Endothelial cell of umbilical vein (primary cell): ENCODE results near the gene NME2. TPM values are rescaled to one million over a fixed set of nuclear protein-coding genes. Genes with fewer than 3 reads are reported as not detected.

Experiments
- BruUV-seq: library from RNA; stranded (reverse); fragments of 400-500 nt; replicated peaks from 2 replicates; lab custom pipeline; 2021; lab: Mats Ljungman, UMichigan
- CTCF ChIA-PET: fragments of 300-600, 350-600 bp; sonication (Branson Sonifier 250); formaldehyde crosslinking; loops from one replicate; lab custom pipeline; 2021; ENCODE audit warnings: antibody characterized with exemption, inconsistent platforms; lab: Charles Lee
- POLR2A ChIA-PET: fragments of 300-600, 350-600 bp; sonication (Branson Sonifier 250); formaldehyde crosslinking; loops from one replicate; lab custom pipeline; 2021; ENCODE audit warnings: antibody characterized with exemption, inconsistent platforms; lab: Charles Lee
- DNase-seq: peaks from one replicate; pipeline ENCODE4 v3.0.0-alpha.2; 2011; ENCODE audit warnings: low read depth, low spot score
- FAIRE-seq: peaks from 2 replicates; lab custom pipeline; 2011; peaks lifted over from hg19 to GRCh38; lab: Jason Lieb, UNC
- H2AFZ ChIP-seq: 2 replicates; pipeline ENCODE4 v1.6.0; 2012; ENCODE audit warnings: low read depth, low read length, control low read depth, inconsistent platforms
- H3K27ac ChIP-seq: 2 replicates; pipeline ENCODE4 v1.5.1; 2011; ENCODE audit warnings: low read depth, mild to moderate bottlenecking, control low read depth, low read length, moderate library complexity; ENCODE audit not compliant: insufficient read depth
- H3K27me3 ChIP-seq, 2 experiments: 2 replicates each; pipeline versions ENCODE4 v1.6.0 to v1.6.1; 2011; ENCODE audit warnings: low read length in 2 of 2, mixed read lengths in 1 of 2; ENCODE audit not compliant: control insufficient read depth in 2 of 2, insufficient read depth in 2 of 2
- H3K36me3 ChIP-seq, 2 experiments: 2 replicates in 1 of 2; 3 replicates in 1 of 2; pipeline ENCODE4 v1.5.1; 2011; ENCODE audit warnings: low read length in 2 of 2, mild to moderate bottlenecking in 1 of 2, moderate library complexity in 1 of 2; ENCODE audit not compliant: control insufficient read depth in 2 of 2, insufficient read depth in 2 of 2; ENCODE audit errors: extremely low read depth in 1 of 2
- H3K4me1 ChIP-seq: 3 replicates; pipeline ENCODE4 v1.5.1; 2011; ENCODE audit warnings: mild to moderate bottlenecking, low read length; ENCODE audit not compliant: control insufficient read depth, insufficient read depth; ENCODE audit errors: extremely low read depth
- H3K4me2 ChIP-seq: 2 replicates; pipeline ENCODE4 v1.6.1; 2011; ENCODE audit warnings: low read length, control low read depth, mixed read lengths; ENCODE audit not compliant: insufficient read depth
- H3K4me3 ChIP-seq, 3 experiments: fragments of 200-600 bp in 1 of 3; sonication (generic), shearing (Covaris generic) in 1 of 3; replicated peaks in 1 of 3; 2 replicates each; pipeline ENCODE4 v1.5.1; 2011 to 2016; ENCODE audit warnings: control low read depth in 3 of 3, low read length in 3 of 3, mild to moderate bottlenecking in 2 of 3, inconsistent platforms in 1 of 3, low read depth in 1 of 3, moderate library complexity in 1 of 3; ENCODE audit not compliant: insufficient read depth in 1 of 3
- H3K79me2 ChIP-seq: 2 replicates; pipeline ENCODE4 v1.6.0; 2012; ENCODE audit warnings: low read length, inconsistent platforms; ENCODE audit not compliant: control insufficient read depth, insufficient read depth
- H3K9ac ChIP-seq: replicated peaks from 2 replicates; pipeline ENCODE3; 2011; ENCODE audit warnings: low read length, control low read depth; ENCODE audit not compliant: insufficient read depth; ENCODE audit errors: extremely low read depth
- H3K9me1 ChIP-seq: replicated peaks from 3 replicates; pipeline ENCODE4 v1.6.0; 2011; ENCODE audit warnings: mild to moderate bottlenecking, low read length; ENCODE audit not compliant: control insufficient read depth, insufficient read depth; ENCODE audit errors: extremely low read depth
- H3K9me3 ChIP-seq: replicated peaks from 2 replicates; pipeline ENCODE4 v1.5.1; 2012; ENCODE audit warnings: low read length, inconsistent platforms; ENCODE audit not compliant: control insufficient read depth, insufficient read depth
- H4K20me1 ChIP-seq: replicated peaks from 2 replicates; pipeline ENCODE3; 2011; ENCODE audit warnings: mild to moderate bottlenecking, low read length; ENCODE audit not compliant: control insufficient read depth, insufficient read depth; ENCODE audit errors: extremely low read depth
- EZH2 ChIP-seq: IDR thresholded peaks from 2 replicates; pipeline ENCODE4 v1.6.1; 2012; ENCODE audit warnings: borderline replicate concordance, low read depth, mild to moderate bottlenecking, moderate library complexity, low read length, inconsistent platforms; ENCODE audit not compliant: severe bottlenecking
- FOS ChIP-seq: IDR thresholded peaks from 2 replicates; pipeline ENCODE4 v1.6.1; 2011; ENCODE audit warnings: mild to moderate bottlenecking, low read length, moderate library complexity, borderline replicate concordance; ENCODE audit not compliant: insufficient read depth
- GATA2 ChIP-seq: IDR thresholded peaks from 2 replicates; pipeline ENCODE4 v1.7.0; 2011; ENCODE audit warnings: low read depth, mild to moderate bottlenecking, moderate library complexity, mixed read lengths, low read length; ENCODE audit not compliant: insufficient read length, insufficient read depth
- JUN ChIP-seq: IDR thresholded peaks from 2 replicates; pipeline ENCODE4 v1.6.1; 2011; ENCODE audit warnings: borderline replicate concordance, low read depth; ENCODE audit not compliant: insufficient read length, insufficient read depth
- MYC ChIP-seq: IDR thresholded peaks from one replicate; pipeline ENCODE4 v1.6.1; 2011; ENCODE audit warnings: mild to moderate bottlenecking, low read depth, low read length
- POLR2A ChIP-seq: IDR thresholded peaks from 2 replicates; pipeline ENCODE4 v1.6.1; 2012; ENCODE audit warnings: low read depth, mild to moderate bottlenecking, control low read depth, low read length
- POLR2AphosphoS5 ChIP-seq: IDR thresholded peaks from 2 replicates; pipeline ENCODE4 v1.6.1; 2012; ENCODE audit warnings: low read depth, mild to moderate bottlenecking, control low read depth, low read length, moderate library complexity; ENCODE audit not compliant: insufficient read depth
- dilution Hi-C: fragments of 300-500 bp; cut with MboI; formaldehyde crosslinking; loops from one replicate; pipeline ENCODE4 v1.15.0; 2019; ENCODE audit warnings: low sequenced_read_pairs; ENCODE audit not compliant: extremely low pct_ligation_motif_present
- intact Hi-C: fragments of 100-400 bp; cut with micrococcal nuclease; formaldehyde crosslinking; loops from one replicate; pipeline ENCODE4 v1.10.0; 2022
- polyA plus RNA-seq, 4 experiments: library from polyadenylated mRNA; depleted of rRNA in 3 of 4; stranded (reverse) in 3 of 4; unstranded in 1 of 4; fragments of >200 nt; gene quantifications; 2 replicates each; pipeline versions ENCODE4 v1.2.1 to v1.2.3, GENCODE V29; 2011 to 2012; ENCODE audit warnings: missing spikeins in 1 of 4
- total RNA-seq: library from RNA; stranded (reverse); gene quantifications from 2 replicates; pipeline ENCODE4 v1.2.3, GENCODE V29; 2021
- TF ChIP-seq, protein P1 (sequence below): IDR thresholded peaks from 2 replicates; pipeline ENCODE4 v1.6.1; 2011; ENCODE audit not compliant: insufficient read depth, insufficient read length
- TF ChIP-seq, protein P2 (sequence below), 2 donors: IDR thresholded peaks; 1 replicate in 1 of 2; 2 replicates in 1 of 2; pipeline ENCODE4 v1.5.1; 2011; ENCODE audit warnings: low read length in 2 of 2, mild to moderate bottlenecking in 2 of 2, moderate library complexity in 2 of 2, control low read depth in 1 of 2, inconsistent platforms in 1 of 2, low read depth in 1 of 2; ENCODE audit not compliant: insufficient read depth in 1 of 2; ENCODE audit errors: extremely low read depth in 1 of 2

Gene NME2
- total and polyA plus RNA-seq, 2 donors (not counting 3 experiments of a cell fraction or from before 2014, with no cell fraction given): 555 to 833 TPM

DNA sequence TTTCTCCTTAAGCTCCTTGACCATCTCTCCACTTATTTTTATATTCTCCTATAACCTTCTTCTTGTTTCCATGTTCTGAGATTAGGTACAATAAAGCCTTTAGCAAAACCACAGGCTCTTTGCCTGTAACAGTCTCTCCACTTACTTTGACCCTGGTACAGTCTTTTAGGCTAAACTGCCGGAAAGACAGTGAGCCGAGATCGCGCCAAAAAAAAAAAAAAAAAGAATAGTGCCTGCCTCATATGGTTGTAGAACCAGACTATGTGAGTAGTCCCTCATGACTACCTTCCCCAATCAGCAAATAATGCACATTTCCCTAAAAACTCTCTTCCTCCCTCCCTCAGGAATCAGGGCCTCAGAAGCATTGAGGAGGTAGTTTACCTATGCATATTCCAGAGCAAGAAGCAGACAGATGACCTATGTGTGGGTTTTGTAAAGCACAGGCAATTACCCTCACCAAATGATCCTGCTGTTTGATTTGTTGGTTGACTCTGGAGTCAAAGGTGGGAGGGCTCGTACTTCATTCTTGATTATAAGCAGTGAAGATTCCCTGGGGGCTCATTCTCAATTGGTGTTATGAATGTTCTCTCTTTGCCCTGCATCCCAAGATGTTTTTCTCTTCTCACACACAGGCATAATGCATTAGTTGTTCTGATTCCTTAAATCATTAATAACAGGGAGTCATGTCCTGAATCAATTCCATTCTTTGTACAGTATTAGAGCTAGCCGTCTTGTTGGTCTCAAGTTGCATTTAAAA is 21.8 kb upstream of the NME2 start:
- CTCF ChIA-PET: interaction anchor here (0.9 kb wide), 1 partner anchor 144 kb away, joined by 3 read pairs; no protein-coding TSS in a partner anchor
- no peak overlapping the region for H3K27ac ChIP-seq

More for the DNA sequence above, 21.8 kb upstream of the NME2 start:
- H3K4me1 ChIP-seq: no peaks in the 10 kb centered on the region
- dilution Hi-C loops (no loop called here), intact Hi-C loops (no loop called here)
- H3K27me3 ChIP-seq: no peaks in the 10 kb centered on the region
- TF ChIP-seq FOS (no peak), MYC (no peak), POLR2A (no peak), JUN (no peak), EZH2 (no peak), GATA2 (no peak), POLR2AphosphoS5 (no peak)
- TF ChIP-seq, protein P1, sequence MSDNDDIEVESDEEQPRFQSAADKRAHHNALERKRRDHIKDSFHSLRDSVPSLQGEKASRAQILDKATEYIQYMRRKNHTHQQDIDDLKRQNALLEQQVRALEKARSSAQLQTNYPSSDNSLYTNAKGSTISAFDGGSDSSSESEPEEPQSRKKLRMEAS: no peak
- TF ChIP-seq, protein P2, sequence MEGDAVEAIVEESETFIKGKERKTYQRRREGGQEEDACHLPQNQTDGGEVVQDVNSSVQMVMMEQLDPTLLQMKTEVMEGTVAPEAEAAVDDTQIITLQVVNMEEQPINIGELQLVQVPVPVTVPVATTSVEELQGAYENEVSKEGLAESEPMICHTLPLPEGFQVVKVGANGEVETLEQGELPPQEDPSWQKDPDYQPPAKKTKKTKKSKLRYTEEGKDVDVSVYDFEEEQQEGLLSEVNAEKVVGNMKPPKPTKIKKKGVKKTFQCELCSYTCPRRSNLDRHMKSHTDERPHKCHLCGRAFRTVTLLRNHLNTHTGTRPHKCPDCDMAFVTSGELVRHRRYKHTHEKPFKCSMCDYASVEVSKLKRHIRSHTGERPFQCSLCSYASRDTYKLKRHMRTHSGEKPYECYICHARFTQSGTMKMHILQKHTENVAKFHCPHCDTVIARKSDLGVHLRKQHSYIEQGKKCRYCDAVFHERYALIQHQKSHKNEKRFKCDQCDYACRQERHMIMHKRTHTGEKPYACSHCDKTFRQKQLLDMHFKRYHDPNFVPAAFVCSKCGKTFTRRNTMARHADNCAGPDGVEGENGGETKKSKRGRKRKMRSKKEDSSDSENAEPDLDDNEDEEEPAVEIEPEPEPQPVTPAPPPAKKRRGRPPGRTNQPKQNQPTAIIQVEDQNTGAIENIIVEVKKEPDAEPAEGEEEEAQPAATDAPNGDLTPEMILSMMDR (IDR thresholded peaks at IDR 0.05; ENCODE audit: extremely low read depth in 1 of 2, insufficient read depth in 1 of 2, low read depth in 1 of 2, low read length in 2 of 2): no peak
- H3K4me3 ChIP-seq: no peak overlapping the region
- no peak for DNase-seq
- no peak overlapping the region for H3K9ac ChIP-seq
- no peaks in the 10 kb centered on the region for H3K36me3 ChIP-seq
- no peaks in the 10 kb centered on the region for H3K9me1 ChIP-seq
- no peak overlapping the region for H3K4me2 ChIP-seq
- no peak overlapping the region for H2AFZ ChIP-seq
- no peaks in the 10 kb centered on the region for H3K9me3 ChIP-seq
- H3K79me2 ChIP-seq: no peaks in the 10 kb centered on the region
- BruUV-seq: no TSS peak
- H4K20me1 ChIP-seq: no peaks in the 10 kb centered on the region
- FAIRE-seq: no peak
- POLR2A ChIA-PET: no interaction called here
